ENCODE measurements around the gene GFOD1. TPM values are rescaled to one million over a fixed set of nuclear protein-coding genes. Genes with fewer than 3 reads are reported as not detected.
A peak's percentile ranks its signal among the peaks of the same experiment; 100 is the strongest.

GFOD1 gene
- total and polyA plus RNA-seq, 10 of the 15 experiments (the other 5 are each of a cell fraction or from before 2014, with no cell fraction given): 6.5 to 41.4 (median 16.0) TPM

- TF ChIP-seq ZNF592 (IDR thresholded peaks at IDR 0.05) (0 out of 2 replicates have a peak, but pooled peaks have one; percentile 15), ETV6 (conservative IDR thresholded peaks at IDR 0.05 in 1 of 2, IDR thresholded peaks at IDR 0.05 in 1 of 2; ENCODE audit: borderline replicate concordance in 1 of 2, low read depth in 1 of 2) (no peak), WRNIP1 (IDR thresholded peaks at IDR 0.05; ENCODE audit: borderline replicate concordance, low read depth, low read length) (no peak), YY1 (IDR thresholded peaks at IDR 0.05; ENCODE audit: low read depth, low read length) (0 out of 2 replicates have a peak, but pooled peaks have one; percentile 33)
Measured at GRCh38 chr6:13427316-13427715, 60.1 kb downstream of the GFOD1 start (continued).

All from GM12878 (cell line).